Measurements from ENCODE around the gene TSGA10IP. TPM values are rescaled to one million over a fixed set of nuclear protein-coding genes. Genes with fewer than 3 reads are reported as not detected.

TSGA10IP gene
- total and polyA plus RNA-seq, 2 experiments from 2014 or later, result not detected

GRCh38 chr11:65916391-65916790, 28.9 kb upstream of the TSGA10IP start:
- Histone ChIP-seq H3K9me3 (ENCODE audit: low read depth) (no peaks in the 10 kb centered on the region), H3K27ac (peak overlapping the region; percentile 99), H4K20me1 (ENCODE audit: insufficient read depth) (no peaks in the 10 kb centered on the region), H3K4me2 (ENCODE audit: unreplicated experiment) (peak overlapping the region; percentile 87), H3K9ac (peak overlapping the region; percentile 96), H3K36me3 (ENCODE audit: low read depth) (no peaks in the 10 kb centered on the region), H3K9me2 (ENCODE audit: insufficient read depth) (no peaks in the 10 kb centered on the region), H2AFZ (no peak overlapping the region), H3K4me3 (peak overlapping the region; percentile 83), H3F3A (ENCODE audit: insufficient read depth) (peaks cover 62% of the 10 kb centered on the region), H3K27me3 (replicated peaks; ENCODE audit: insufficient read depth) (no peaks in the 10 kb centered on the region), H3K4me1 (ENCODE audit: insufficient read depth) (peaks cover 70% of the 10 kb centered on the region), H3K79me2 (ENCODE audit: insufficient read depth) (peaks cover 51% of the 10 kb centered on the region)
- in situ Hi-C loops (cut with MboI), result no loop called here
- no peak for TF ChIP-seq EZH2phosphoT487 (IDR thresholded peaks at IDR 0.05; ENCODE audit: insufficient read depth, low read depth)
- TF ChIP-seq EZH2 (IDR thresholded peaks at IDR 0.05; ENCODE audit: insufficient read depth, poor library complexity, severe bottlenecking), result no peak
- 18 to 22% methylated on average over 7 of the region's 7 CpGs for WGBS, 2 experiments (ENCODE audit: low coverage in 1 of 2, low lambda C conversion rate in 2 of 2, missing lambda C conversion rate in 2 of 2)
- DNase-seq, result no peak

GRCh38 chr11:65917077-65917433, 28.2 kb upstream of the TSGA10IP start:
- no peak for TF ChIP-seq EZH2 (IDR thresholded peaks at IDR 0.05; ENCODE audit: insufficient read depth, poor library complexity, severe bottlenecking)
- TF ChIP-seq EZH2phosphoT487 (IDR thresholded peaks at IDR 0.05; ENCODE audit: insufficient read depth, low read depth), result no peak
- 33 to 57% methylated on average over 3 of the region's 3 CpGs for WGBS, 2 experiments (ENCODE audit: low coverage in 1 of 2, low lambda C conversion rate in 2 of 2, missing lambda C conversion rate in 2 of 2)
- in situ Hi-C loops (cut with MboI), result no loop called here
- no peaks in the 10 kb centered on the region for H3K9me3 ChIP-seq (ENCODE audit: low read depth)
- peak overlapping the region; percentile 87 for H3K4me2 ChIP-seq (ENCODE audit: unreplicated experiment)
- H3K4me3 ChIP-seq, result peak overlapping the region; percentile 83
- no peak overlapping the region for H2AFZ ChIP-seq
- H3K27ac ChIP-seq, result peak overlapping the region; percentile 99
- no peaks in the 10 kb centered on the region for H4K20me1 ChIP-seq (ENCODE audit: insufficient read depth)
- peaks cover 3% of the 10 kb centered on the region; the same call in 1 of the 2 replicates for H3K36me3 ChIP-seq (ENCODE audit: low read depth)
- peak overlapping the region; percentile 96 for H3K9ac ChIP-seq
- peaks cover 64% of the 10 kb centered on the region for H3K4me1 ChIP-seq (ENCODE audit: insufficient read depth)
- DNase-seq, result no peak
- H3K9me2 ChIP-seq (ENCODE audit: insufficient read depth), result no peaks in the 10 kb centered on the region
- H3K27me3 ChIP-seq (replicated peaks; ENCODE audit: insufficient read depth), result no peaks in the 10 kb centered on the region
- peaks cover 57% of the 10 kb centered on the region for H3F3A ChIP-seq (ENCODE audit: insufficient read depth)
- H3K79me2 ChIP-seq (ENCODE audit: insufficient read depth), result peaks cover 57% of the 10 kb centered on the region

DNA sequence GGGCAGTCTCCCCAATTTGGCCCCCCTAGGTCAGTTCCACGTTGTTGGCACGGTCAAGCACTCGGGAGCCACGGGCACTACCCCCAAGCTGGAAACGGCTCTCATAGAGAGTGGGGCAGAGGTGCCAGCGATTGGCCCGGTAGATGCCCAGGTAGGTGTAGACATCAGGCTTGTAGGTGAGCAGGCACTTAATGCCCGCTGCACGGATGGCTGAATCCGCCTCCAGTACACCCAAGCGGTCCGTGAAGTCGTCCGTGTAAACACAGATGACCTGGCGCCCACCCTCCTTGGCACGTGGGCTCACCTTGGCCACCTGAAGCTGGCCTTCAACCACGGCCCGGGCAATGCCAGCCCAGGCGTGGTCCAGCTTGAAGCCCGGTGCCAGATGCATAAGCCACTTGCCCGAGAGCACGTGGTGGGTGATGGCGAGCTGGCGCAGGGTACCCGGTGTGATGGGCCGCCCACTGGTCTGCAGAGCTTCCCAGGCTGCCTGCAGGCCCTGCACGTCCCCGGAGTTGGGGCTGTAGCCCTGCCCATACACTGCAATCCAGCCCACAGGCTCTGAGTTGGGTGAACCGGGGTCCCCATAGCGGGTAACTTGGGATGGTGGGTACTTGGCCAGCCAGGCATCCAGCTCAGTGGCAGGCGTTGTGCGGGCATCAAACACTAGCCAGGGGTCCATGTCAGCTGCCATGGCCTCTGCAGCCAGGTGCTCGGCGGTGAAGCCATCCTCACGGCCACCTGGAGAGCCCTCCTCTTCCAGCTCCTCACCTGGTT, 27.7 kb upstream of the TSGA10IP start:
- peak; percentile 54 for DNase-seq
- H3K9ac ChIP-seq, result peak overlapping the region; percentile 96
- peak overlapping the region; percentile 99 for H3K27ac ChIP-seq
- TF ChIP-seq EZH2 (IDR thresholded peaks at IDR 0.05; ENCODE audit: insufficient read depth, poor library complexity, severe bottlenecking), result no peak
- no peak for TF ChIP-seq EZH2phosphoT487 (IDR thresholded peaks at IDR 0.05; ENCODE audit: insufficient read depth, low read depth)
- H3K27me3 ChIP-seq (replicated peaks; ENCODE audit: insufficient read depth), result no peaks in the 10 kb centered on the region
- H3K4me2 ChIP-seq (ENCODE audit: unreplicated experiment), result peak overlapping the region; percentile 87
- no peaks in the 10 kb centered on the region for H3K9me2 ChIP-seq (ENCODE audit: insufficient read depth)
- H4K20me1 ChIP-seq (ENCODE audit: insufficient read depth), result no peaks in the 10 kb centered on the region
- peaks cover 58% of the 10 kb centered on the region for H3K4me1 ChIP-seq (ENCODE audit: insufficient read depth)
- H3K79me2 ChIP-seq (ENCODE audit: insufficient read depth), result peaks cover 62% of the 10 kb centered on the region
- no peaks in the 10 kb centered on the region for H3K9me3 ChIP-seq (ENCODE audit: low read depth)
- no peak overlapping the region for H2AFZ ChIP-seq
- H3F3A ChIP-seq (ENCODE audit: insufficient read depth), result peaks cover 55% of the 10 kb centered on the region
- in situ Hi-C loops (cut with MboI), result no loop called here
- H3K4me3 ChIP-seq, result peak overlapping the region; percentile 83
- H3K36me3 ChIP-seq (ENCODE audit: low read depth), result peaks cover 9% of the 10 kb centered on the region; the same call in 1 of the 2 replicates
- WGBS, 2 experiments (ENCODE audit: low coverage in 1 of 2, low lambda C conversion rate in 2 of 2, missing lambda C conversion rate in 2 of 2), result 36 to 37% methylated on average over 30 to 35 of the region's 35 CpGs

GRCh38 chr11:65918211-65919140, 26.8 kb upstream of the TSGA10IP start, which contains the start of gene C11orf68:
Gene C11orf68 (minus strand): TSS chr11:65919062. CDS start chr11:65919031, 31 bp downstream.
- peak within 1 kb of the TSS; percentile 87 for H3K4me2 ChIP-seq (ENCODE audit: unreplicated experiment)
- H3K9me3 ChIP-seq (ENCODE audit: low read depth), result no peaks in the 10 kb centered on the region
- peak within 1 kb of the TSS; percentile 93 for H3K4me3 ChIP-seq
- H3K9ac ChIP-seq, result peak within 1 kb of the TSS; percentile 96
- H3F3A ChIP-seq (ENCODE audit: insufficient read depth), result peaks cover 57% of the 10 kb centered on the region
- 5 to 8% methylated on average over 38 to 67 of the region's 77 CpGs for WGBS, 2 experiments (ENCODE audit: low coverage in 1 of 2, low lambda C conversion rate in 2 of 2, missing lambda C conversion rate in 2 of 2)
- H3K27me3 ChIP-seq (replicated peaks; ENCODE audit: insufficient read depth), result no peaks in the 10 kb centered on the region
- H3K9me2 ChIP-seq (ENCODE audit: insufficient read depth), result no peaks in the 10 kb centered on the region
- peaks cover 71% of the 10 kb centered on the region for H3K79me2 ChIP-seq (ENCODE audit: insufficient read depth)
- H3K27ac ChIP-seq, result peak within 1 kb of the TSS; percentile 99
- DNase-seq, result peak; percentile 70
- H3K4me1 ChIP-seq (ENCODE audit: insufficient read depth), result peaks cover 49% of the 10 kb centered on the region
- peak within 1 kb of the TSS; percentile 23 for H2AFZ ChIP-seq
- TF ChIP-seq EZH2 (IDR thresholded peaks at IDR 0.05; ENCODE audit: insufficient read depth, poor library complexity, severe bottlenecking), result no peak
- no peak for TF ChIP-seq EZH2phosphoT487 (IDR thresholded peaks at IDR 0.05; ENCODE audit: insufficient read depth, low read depth)
- peaks cover 18% of the 10 kb centered on the region; the same call in 1 of the 2 replicates for H3K36me3 ChIP-seq (ENCODE audit: low read depth)
- no peaks in the 10 kb centered on the region for H4K20me1 ChIP-seq (ENCODE audit: insufficient read depth)
- in situ Hi-C loops (cut with MboI), result no loop called here

All from GM23248 (cell line).